HUDEP-2 (cell line): Measurements from ENCODE around the gene GTPBP6.
"Not testable (repeated sequence)": the region's sequence is repeated elsewhere in the genome, so short reads cannot be mapped to it uniquely, and the experiment has no call there.

Experiments
- DNase-seq, 76 experiments: peaks; one replicate each; lab custom pipeline; 2025; ENCODE audit not compliant: unreplicated experiment in 76 of 76; lab: John Stamatoyannopoulos, UW

GTPBP6 gene

DNA sequence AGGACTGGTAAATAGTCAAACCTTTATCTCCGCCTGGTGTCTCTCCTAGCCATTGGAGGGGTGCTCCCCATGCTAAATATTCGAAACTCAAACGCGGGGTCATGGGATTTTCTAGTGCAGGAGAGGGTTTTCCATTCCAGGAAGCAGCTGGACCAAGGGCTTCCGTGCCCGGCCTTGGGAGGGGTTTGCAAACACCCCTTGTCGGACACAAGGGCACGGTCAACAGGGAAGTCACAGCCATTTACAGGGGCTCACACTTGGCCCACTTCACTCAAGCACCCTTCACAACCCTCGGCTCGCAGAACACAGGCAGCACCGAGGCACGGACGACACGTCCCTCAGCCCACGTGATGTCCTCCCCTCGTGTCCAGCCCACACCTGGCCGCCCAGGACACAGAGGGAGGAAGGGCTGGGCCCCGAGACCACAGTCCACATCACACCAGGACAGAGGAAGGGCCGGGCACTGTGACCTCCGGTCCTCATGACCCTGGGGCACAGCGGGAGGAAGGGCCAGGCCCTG is 47.7 kb downstream of the GTPBP6 start:
- no peak for DNase-seq

DNA sequence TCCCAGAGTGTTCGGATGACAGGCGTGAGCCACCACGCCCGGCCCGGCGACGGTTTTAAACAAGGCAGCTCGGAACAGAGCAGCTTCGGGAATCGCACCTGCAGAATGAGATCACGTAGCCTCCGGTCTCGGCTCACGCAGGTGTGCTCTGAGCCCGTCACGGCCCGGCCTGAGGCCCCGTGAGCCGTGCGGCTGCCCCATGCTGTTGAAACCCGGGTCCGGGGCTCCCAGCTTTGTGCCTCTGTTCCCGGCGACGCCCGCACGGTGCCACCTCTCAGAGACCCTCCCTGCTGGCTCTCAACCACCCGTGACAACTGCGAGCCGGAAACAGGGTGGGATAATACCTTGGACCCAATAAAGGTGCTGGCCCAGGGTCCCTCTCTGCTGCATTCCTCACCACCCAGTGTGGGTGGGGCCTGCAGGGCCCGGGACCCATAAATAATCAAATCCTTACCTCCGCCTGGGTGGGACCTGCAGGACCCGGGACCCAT is 50.8 kb downstream of the GTPBP6 start:
- no peak for DNase-seq

DNA sequence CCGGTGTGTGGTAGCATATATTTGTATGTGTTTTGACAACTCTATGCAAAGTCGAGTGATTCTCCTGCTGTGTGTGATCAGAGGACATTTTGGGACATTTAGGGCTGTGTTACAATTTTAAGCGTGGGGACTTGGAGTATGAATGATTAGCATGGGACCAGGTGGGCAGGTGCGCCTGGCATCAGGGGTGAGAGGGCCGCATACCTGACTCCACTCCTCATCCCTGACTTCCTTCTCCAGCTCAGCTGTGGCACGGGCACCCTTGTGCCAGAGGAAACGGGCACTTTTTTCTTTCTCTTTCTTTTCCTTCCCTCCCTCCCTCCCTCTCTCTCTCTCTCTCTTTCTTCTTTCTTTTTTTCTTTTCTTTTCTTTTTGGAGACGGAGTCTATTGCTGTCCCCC is 53.1 kb downstream of the GTPBP6 start:
- DNase-seq = no peak

DNA sequence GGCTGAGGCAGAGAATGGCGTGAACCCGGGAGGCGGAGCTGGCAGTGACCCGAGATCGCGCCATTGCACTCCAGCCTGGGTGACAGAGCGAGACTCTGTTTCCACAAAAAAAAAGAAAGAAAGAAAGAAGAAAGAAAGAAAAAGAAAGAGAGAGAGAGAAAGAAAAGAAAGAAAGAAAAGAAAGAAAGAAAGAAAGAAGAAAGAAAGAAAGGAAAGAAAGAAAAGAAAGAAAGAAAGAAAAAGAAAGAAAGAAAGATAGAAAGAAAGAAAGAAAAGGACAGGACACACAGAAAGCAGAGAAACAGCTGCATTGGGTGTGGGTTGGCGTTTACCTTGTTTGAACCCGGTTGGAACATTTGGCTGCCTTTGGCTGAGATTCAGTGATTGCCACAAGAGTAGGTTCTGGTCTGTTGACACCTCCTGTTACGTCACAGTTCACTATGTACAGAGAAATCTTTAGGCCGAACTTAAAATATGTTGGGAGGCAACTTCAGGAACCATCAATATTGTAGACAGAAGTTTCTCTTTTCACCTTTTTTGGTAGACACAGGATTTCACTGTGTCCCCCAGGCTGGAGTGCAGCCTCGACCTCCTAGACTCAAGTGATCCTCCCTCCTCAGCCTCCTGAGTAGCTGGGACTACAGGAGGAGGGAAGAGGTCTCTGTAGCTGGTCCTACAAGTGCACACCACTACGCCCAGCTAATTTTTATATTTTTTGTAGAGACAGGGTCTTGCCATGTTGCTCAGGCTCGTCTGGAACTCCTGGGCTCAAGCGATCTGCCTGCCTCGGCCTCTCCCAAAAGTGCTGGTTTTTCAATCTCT is 53.8 kb downstream of the GTPBP6 start:
- no peak for DNase-seq

DNA sequence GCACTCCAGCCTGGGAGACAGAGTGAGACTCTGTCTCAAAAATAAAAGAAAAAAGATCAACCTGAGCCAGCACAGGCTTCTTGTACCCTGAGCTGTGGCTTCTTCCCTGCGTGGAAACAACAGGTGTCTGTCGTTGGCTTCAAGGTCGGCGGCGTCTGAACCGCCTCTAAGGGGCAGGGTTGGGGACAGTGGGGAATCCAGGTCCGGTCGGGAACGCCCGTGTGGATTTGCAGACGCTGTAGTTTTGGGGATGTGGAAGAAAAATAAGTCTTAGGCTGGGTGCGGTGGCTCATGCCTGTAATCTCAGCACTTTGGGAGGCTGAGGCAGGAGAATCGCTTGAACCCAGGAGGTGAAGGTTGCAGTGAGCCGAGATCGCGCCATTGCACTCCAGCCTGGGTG is 54.6 kb downstream of the GTPBP6 start:
- DNase-seq = not testable (repeated sequence)

DNA sequence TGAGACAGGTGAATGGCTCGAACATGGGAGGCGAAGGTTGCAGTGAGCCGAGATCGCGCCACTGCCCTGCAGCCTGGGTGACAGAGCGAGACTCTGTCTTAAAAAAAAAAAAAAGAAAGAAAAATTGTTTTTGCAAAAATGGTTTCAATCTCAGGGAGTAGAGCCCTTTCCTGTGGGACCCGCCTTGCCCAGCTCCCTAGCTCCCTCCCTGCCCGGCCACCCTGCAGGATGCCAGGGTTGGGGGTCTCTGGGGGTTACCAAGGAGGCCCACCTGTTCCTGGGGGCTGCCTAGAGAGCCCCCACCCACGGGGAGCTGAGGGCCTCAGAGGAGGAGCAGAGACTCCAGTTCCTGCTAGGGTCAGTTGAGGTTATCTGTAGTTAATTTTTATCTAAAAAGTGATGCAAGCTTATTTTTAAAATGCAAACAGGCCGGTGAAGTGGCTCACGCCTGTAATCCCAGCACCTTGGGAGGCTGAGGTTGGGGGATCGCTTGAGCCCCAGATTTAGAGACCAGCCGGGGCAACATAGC is 56.2 kb downstream of the GTPBP6 start:
- no peak for DNase-seq

DNA sequence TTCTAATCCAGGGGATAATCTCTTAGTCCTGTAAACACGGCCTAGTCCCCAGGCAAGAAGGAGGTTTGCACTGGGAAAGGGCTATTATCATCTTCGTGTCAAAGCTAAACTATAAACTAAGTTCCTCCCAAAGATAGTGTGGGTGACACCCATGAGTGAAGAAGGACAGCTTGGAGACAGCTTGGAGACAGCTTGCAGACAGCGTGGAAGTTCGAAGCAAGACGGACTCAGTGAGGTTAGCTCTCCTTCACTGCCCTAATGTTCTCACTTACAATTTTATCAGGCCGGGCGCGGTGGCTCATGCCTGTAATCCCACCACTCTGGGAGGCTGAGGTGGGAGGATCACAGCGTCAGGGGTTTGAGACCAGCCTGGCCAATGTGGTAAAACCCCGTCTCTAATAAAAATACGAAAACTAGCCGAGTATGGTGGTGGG is 56.7 kb downstream of the GTPBP6 start:
- no peak for DNase-seq

DNA sequence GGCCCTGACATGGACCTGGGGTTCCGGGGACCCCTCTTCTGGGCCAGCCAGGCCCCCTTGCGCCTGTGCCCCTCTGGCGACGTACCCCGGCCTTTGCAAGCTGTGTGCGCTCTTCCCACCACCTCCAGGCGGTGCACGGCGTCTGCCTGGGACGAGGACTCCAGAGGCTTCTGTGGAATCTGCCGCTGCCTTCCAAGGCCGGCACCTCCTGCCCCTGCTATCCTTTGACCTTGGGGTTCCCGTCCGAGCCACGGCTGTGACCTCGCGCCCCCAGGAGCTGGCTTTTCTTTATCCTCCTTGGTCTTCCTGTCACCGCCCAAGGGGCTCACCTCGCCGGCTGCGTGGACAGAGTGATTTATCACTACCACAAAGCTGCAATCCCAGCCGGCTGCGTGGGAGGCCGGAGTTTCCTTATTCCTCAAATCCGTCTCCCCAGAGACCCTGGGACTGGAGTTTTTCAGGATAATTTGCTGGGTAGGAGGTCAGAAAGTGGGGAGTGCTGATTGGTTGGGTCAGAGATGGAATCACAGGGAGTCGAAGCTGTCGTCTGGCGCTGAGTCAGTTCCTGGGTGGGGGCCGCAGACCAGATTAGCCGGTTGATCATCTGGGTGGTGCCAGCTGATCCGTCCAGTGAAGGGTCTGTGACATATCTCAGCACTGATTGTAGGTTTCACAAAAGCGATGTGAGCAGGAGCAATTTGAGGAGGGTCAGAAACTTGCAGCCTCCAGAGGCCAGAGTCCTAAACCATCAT is 57.3 kb downstream of the GTPBP6 start:
- DNase-seq = no peak

DNA sequence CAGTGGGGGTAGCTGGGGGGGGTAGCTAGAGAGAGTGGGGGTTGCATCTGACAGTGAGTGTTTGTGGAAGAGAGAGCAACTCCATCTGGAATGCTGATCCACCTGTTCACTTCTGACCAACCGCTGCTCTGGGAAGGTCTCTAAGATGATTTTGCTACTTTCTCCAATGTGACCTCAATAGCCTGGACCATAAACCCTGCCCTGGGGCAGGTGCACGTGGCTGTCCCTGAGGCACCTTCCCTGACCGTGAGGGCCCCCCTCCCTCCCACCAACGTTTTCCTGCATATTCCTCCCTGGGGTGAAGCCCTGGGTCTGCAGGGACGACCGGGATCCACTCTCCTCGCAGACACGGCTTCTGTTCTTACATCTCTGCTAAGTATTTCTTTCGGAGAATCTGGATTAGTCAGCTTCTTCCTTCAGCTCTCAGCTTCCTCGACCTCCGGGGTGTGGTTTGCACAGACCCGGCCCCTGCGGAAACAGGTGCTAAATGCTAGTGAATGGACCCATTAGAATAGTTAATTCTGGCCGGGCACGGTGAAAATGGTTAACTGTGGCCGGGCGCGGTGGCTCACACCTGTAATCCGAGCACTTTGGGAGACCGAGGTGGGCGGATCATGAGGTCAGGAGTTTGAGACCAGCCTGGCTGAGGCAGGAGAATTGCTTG is 58.8 kb downstream of the GTPBP6 start:
- DNase-seq = no peak

DNA sequence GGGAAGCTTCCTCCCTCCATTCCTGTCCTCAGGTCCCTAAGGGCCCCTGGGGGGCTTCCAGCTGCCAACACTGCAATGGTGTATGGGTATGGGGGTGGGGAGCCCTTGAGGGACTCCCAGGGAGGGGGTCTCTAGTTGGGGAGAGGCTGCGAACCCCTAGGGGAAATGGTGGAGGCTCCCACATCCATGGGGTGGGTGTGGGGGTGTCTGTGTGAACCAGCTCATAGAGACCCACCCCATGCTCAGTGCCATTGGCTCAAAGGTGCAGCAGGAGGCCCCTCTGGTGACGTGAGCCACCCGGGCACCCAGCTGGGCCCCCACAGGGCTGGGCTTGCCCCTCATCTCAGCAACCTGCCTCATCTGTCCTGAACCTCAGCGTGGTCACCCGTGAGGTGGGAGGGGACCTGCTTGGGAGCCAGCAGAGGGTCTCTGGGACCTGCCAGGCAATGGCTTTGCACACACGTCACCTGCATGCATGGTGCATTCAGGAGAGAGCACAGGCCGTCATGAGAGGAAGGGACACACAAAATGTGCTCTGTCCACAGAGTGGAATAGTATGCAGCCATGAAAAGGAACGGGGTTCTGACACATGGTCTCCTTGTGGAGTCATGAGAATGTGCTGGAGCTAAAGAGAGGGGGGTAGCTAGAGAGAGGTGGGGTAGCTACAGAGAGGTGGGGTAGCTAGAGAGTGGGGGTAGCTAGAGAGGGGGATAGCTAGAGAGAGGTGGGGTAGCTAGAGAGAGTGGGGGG is 60.1 kb downstream of the GTPBP6 start:
- no peak for DNase-seq

DNA sequence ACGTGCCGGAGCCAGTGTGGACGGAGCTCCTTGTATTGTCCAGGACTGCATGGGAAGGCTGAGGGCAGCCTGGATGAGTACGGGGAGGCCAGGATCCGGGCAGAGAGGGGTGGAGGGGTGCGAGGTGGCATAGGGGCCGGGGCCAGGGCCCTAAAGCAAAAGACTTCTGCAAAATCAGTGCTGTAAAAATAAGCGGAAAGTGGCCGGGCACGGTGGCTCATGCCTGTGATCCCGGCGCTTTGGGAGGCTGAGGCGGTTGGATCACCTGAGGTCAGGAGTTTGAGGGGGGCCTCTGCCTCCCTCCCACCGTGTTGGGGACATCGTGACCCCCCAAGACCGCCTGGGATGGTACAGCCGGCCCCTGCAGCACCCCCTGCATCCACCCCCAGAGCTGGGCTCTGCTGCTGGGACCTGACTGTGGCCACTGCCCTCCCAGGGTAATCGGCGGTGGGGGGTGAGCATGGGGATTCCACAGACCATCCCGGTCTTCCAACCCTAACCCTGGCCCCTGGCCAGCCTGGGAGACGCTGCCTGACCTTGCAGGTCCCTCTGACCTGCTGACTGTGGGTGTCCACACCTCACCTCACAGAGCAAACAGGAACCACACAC is 60.8 kb downstream of the GTPBP6 start:
- no peak for DNase-seq

DNA sequence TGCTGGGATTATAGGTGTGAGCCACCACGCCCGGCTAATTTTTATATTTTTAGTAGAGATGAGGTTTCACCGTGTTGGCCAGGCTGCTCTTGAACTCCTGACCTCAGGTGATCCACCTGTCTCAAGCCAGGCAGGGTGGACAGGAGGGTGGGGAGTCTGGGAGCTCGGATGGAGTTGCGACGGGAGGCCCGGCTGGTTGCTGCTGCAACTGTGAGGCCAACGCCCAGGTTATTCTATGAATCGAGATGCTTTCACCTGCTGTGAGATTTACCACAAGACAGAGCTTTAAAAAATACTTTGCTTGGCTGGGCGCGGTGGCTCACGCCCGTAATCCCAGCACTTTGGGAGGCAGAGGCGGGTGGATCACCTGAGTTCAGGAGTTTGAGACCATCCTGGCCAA is 61.5 kb downstream of the GTPBP6 start:
- DNase-seq = not testable (repeated sequence)

DNA sequence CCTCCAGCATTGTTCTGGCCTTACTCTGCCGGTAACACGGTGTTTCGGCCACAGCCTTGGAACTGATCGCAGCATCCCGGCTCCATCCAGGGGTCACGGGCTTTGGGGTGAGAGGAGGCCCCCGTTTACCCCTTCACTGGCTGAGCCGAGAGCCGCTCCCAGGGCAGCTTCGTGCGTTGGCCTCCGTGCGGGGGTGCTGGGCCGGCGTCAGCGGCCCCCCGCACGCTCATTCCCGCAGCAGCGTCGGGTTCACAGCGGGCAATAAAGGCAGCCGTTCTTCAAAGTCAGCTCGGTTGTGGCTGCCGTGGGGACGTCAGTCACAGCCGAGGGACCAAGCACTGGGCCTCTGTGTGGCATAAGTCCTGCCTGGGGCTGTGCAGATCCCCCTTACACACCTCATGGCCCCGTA is 62.7 kb downstream of the GTPBP6 start:
- DNase-seq = no peak
